Measurements from ENCODE around the gene CAPN13. TPM values are rescaled to one million over a fixed set of nuclear protein-coding genes. Genes with fewer than 3 reads are reported as not detected.

The CAPN13 gene
- total and polyA plus RNA-seq, 10 of the 15 experiments (the other 5 are each of a cell fraction or from before 2014, with no cell fraction given): 0.03 to 0.10 (median 0.06) TPM; not detected in 7

GRCh38 chr2:30710016-30710415 is 97.2 kb downstream of the CAPN13 start:
- H3K4me1 ChIP-seq (ENCODE audit: control insufficient read depth, insufficient read depth, low read length): peaks cover 11% of the 10 kb centered on the region
- no peaks in the 10 kb centered on the region for H4K20me1 ChIP-seq (ENCODE audit: control insufficient read depth, insufficient read depth)
- no peaks in the 10 kb centered on the region for H3K36me3 ChIP-seq (ENCODE audit: control insufficient read depth in 2 of 2, insufficient read depth in 2 of 2, low read length in 1 of 2)
- no peak for ATAC-seq
- intact Hi-C loops (cut with micrococcal nuclease; ENCODE audit: unreplicated experiment) (loop anchor here (10.0 kb wide), 2 partner anchors 725 to 1015 kb away; no protein-coding TSS in a partner anchor), in situ Hi-C loops (cut with MboI) (no loop called here)
- no peaks in the 10 kb centered on the region for H3K79me2 ChIP-seq (ENCODE audit: control insufficient read depth, insufficient read depth, low read length)
- BruUV-seq (replicated peaks): no TSS peak
- H3K4me2 ChIP-seq (ENCODE audit: control insufficient read depth, insufficient read depth): no peak overlapping the region
- no peak for DNase-seq (ENCODE audit: low read depth, low spot score)
- 48% methylated on average over 4 of the region's 4 CpGs for WGBS (ENCODE audit: insufficient coverage, insufficient replicate concordance, low lambda C conversion rate, missing lambda C conversion rate)
- CTCF ChIA-PET: interaction anchor here (0.8 to 16.4 kb wide), 28 partner anchors 14 to 814 kb away, joined by 3 to 724 read pairs (median 6); no protein-coding TSS in a partner anchor
- H3K27ac ChIP-seq (ENCODE audit: control insufficient read depth, insufficient read depth): no peak overlapping the region
- POLR2A ChIA-PET: interaction anchor here (2.1 kb wide), 1 partner anchor 545 kb away, joined by 11 read pairs; no protein-coding TSS in a partner anchor
- H3K27me3 ChIP-seq (replicated peaks in 1 of 2; ENCODE audit: control insufficient read depth in 2 of 2, insufficient read depth in 2 of 2, low read length in 1 of 2): no peaks in the 10 kb centered on the region
- TF ChIP-seq IKZF1 (conservative IDR thresholded peaks at IDR 0.05) (no peak), POU2F2 (IDR thresholded peaks at IDR 0.05; ENCODE audit: borderline replicate concordance, low read depth, low read length) (no peak), MEF2B (IDR thresholded peaks at IDR 0.05; ENCODE audit: partially characterized antibody, poor library complexity, severe bottlenecking) (no peak), ASH2L (IDR thresholded peaks at IDR 0.05; ENCODE audit: borderline replicate concordance, low read depth) (no peak), GATAD2B (conservative IDR thresholded peaks at IDR 0.05; ENCODE audit: low read depth) (no peak), SREBF2 (IDR thresholded peaks at IDR 0.05; ENCODE audit: low read length) (no peak), RUNX3 (IDR thresholded peaks at IDR 0.05; ENCODE audit: low read length) (no peak), E4F1 (IDR thresholded peaks at IDR 0.05; ENCODE audit: borderline replicate concordance, partially characterized antibody) (no peak), SUZ12 (IDR thresholded peaks at IDR 0.05; ENCODE audit: unreplicated experiment) (no peak), TCF7 (IDR thresholded peaks at IDR 0.05; ENCODE audit: borderline replicate concordance) (no peak), ZZZ3 (IDR thresholded peaks at IDR 0.05; ENCODE audit: control insufficient read depth, insufficient read length, low read depth) (no peak)
- TF ChIP-seq, protein P1, sequence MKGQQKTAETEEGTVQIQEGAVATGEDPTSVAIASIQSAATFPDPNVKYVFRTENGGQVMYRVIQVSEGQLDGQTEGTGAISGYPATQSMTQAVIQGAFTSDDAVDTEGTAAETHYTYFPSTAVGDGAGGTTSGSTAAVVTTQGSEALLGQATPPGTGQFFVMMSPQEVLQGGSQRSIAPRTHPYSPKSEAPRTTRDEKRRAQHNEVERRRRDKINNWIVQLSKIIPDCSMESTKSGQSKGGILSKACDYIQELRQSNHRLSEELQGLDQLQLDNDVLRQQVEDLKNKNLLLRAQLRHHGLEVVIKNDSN (IDR thresholded peaks at IDR 0.05; ENCODE audit: borderline replicate concordance, extremely low read length, insufficient read depth, low read depth, low read length): no peak
- H3K9ac ChIP-seq (ENCODE audit: control insufficient read depth, insufficient read depth, low read length): no peak overlapping the region
- SMC1A ChIA-PET (ENCODE audit: uncharacterized antibody, unreplicated experiment): interaction anchor here (1.2 to 13.9 kb wide), 13 partner anchors 16 to 623 kb away, joined by 3 to 379 read pairs (median 17); no protein-coding TSS in a partner anchor
- H3K4me3 ChIP-seq: no peak overlapping the region
- no peak overlapping the region for H2AFZ ChIP-seq (ENCODE audit: control insufficient read depth, low read depth, low read length)
- no peak for FAIRE-seq
- no peaks in the 10 kb centered on the region; the same call in 2 of the 3 replicates for H3K9me3 ChIP-seq (replicated peaks; ENCODE audit: control insufficient read depth, insufficient read depth, low read length)
- RAD21 ChIA-PET (ENCODE audit: unreplicated experiment): interaction anchor here (0.9 to 13.0 kb wide), 12 partner anchors 374 to 623 kb away, joined by 3 to 420 read pairs (median 4); partner anchors contain the start of genes LBH and YPEL5

Data from GM12878 (cell line).